ENCODE measurements around the gene ARHGAP4. TPM values are rescaled to one million over a fixed set of nuclear protein-coding genes. Genes with fewer than 3 reads are reported as not detected.

Gene ARHGAP4
- total and polyA plus RNA-seq, 2 of the 4 experiments (the other 2 are of a cell fraction): 0.18 to 0.72 TPM

GRCh38 chrX:153865321-153865580 lies 60.8 kb downstream of the ARHGAP4 start:
- no peak overlapping the region for H3K4me2 ChIP-seq (ENCODE audit: low read depth, low read length)
- H3K9me3 ChIP-seq (ENCODE audit: control insufficient read depth, insufficient read depth, low read length): peaks cover 4% of the 10 kb centered on the region
- H3K9me1 ChIP-seq (ENCODE audit: insufficient read depth, low read length): no peaks in the 10 kb centered on the region
- H4K91ac ChIP-seq (ENCODE audit: insufficient read depth, low read depth, low read length): no peak overlapping the region
- H4K8ac ChIP-seq (ENCODE audit: low read depth in 2 of 2, low read length in 2 of 2): no peak overlapping the region
- no peak overlapping the region for H2BK20ac ChIP-seq (ENCODE audit: low read depth, low read length)
- H2AK5ac ChIP-seq (ENCODE audit: low read depth, low read length): no peak overlapping the region
- H2BK5ac ChIP-seq (ENCODE audit: low read depth, low read length, poor library complexity, severe bottlenecking): no peak overlapping the region
- no peak overlapping the region for H3K23ac ChIP-seq (ENCODE audit: low read depth, low read length)
- H3K27ac ChIP-seq (ENCODE audit: insufficient read depth, low read length): no peak overlapping the region
- H3K4me1 ChIP-seq (ENCODE audit: control insufficient read depth, insufficient read depth, low read length): no peaks in the 10 kb centered on the region
- H3K4me3 ChIP-seq (ENCODE audit: insufficient read depth, low read depth, low read length): no peak overlapping the region
- H3K27me3 ChIP-seq (ENCODE audit: control insufficient read depth, insufficient read depth, low read length): peaks cover 19% of the 10 kb centered on the region; the same call in 1 of the 2 replicates
- no CpG with 5 or more reads among the region's 11 CpGs for whole genome bisulfite sequencing, 2 experiments (ENCODE audit: extremely low coverage in 2 of 2, insufficient read length in 1 of 2)
- dilution Hi-C loops (cut with HindIII; ENCODE audit: low sequenced_read_pairs, unreplicated experiment): no loop called here
- no peak overlapping the region for H3K4ac ChIP-seq (ENCODE audit: low read depth, low read length)
- ChIA-PET CTCF (no interaction called here), POLR2A (ENCODE audit: unreplicated experiment) (no interaction called here)
- TF ChIP-seq CHD1 (IDR thresholded peaks at IDR 0.05; ENCODE audit: low read depth, low read length): no peak
- TF ChIP-seq SMC3 (IDR thresholded peaks at IDR 0.05; ENCODE audit: low read depth, low read length): no peak
- TF ChIP-seq RFX5 (IDR thresholded peaks at IDR 0.05; ENCODE audit: low read depth, low read length): no peak
- no peak for TF ChIP-seq MAFK (IDR thresholded peaks at IDR 0.05; ENCODE audit: low read depth, low read length)
- no peak for TF ChIP-seq POLR2A (IDR thresholded peaks at IDR 0.05; ENCODE audit: low read depth, low read length)
- TF ChIP-seq RCOR1 (IDR thresholded peaks at IDR 0.05; ENCODE audit: insufficient replicate concordance, low read length): no peak
- TF ChIP-seq MXI1 (IDR thresholded peaks at IDR 0.05; ENCODE audit: borderline replicate concordance, low read depth, low read length): no peak
- H4K20me1 ChIP-seq (ENCODE audit: insufficient read depth, low read length): no peaks in the 10 kb centered on the region
- intact Hi-C loops (cut with micrococcal nuclease): no loop called here
- ATAC-seq (ENCODE audit: low read depth) (no peak), DNase-seq (no peak)
- no peaks in the 10 kb centered on the region for H3K36me3 ChIP-seq (ENCODE audit: control insufficient read depth, insufficient read depth, low read length)
- no peak overlapping the region for H4K5ac ChIP-seq (ENCODE audit: low read depth, low read length)
- no peak overlapping the region for H3K18ac ChIP-seq (ENCODE audit: low read depth, low read length)
- no peak overlapping the region for H2BK120ac ChIP-seq (ENCODE audit: low read depth, low read length)
- no peak overlapping the region for H3K56ac ChIP-seq (ENCODE audit: extremely low read depth, insufficient read depth, low read length)
- H2AK9ac ChIP-seq (replicated peaks; ENCODE audit: low read depth, low read length, poor library complexity): no peak overlapping the region
- no peak overlapping the region for H3K14ac ChIP-seq (replicated peaks; ENCODE audit: low read depth, low read length)
- H2BK15ac ChIP-seq (ENCODE audit: low read depth, low read length): no peak overlapping the region
- BruUV-seq (replicated peaks): no TSS peak
- no peak overlapping the region for H3K9ac ChIP-seq (ENCODE audit: low read depth, low read length)
- in situ Hi-C loops (cut with MboI; ENCODE audit: low sequenced_read_pairs): no loop called here
- H2AFZ ChIP-seq (replicated peaks; ENCODE audit: low read length, poor library complexity): no peak overlapping the region
- no peaks in the 10 kb centered on the region for H3K79me1 ChIP-seq (ENCODE audit: low read depth in 1 of 2, low read length in 2 of 2)

All from IMR-90 (cell line).